GM12891 (cell line): ENCODE measurements around the gene TMEM179.

Experiments
- POLR2A ChIP-seq: IDR thresholded peaks from 2 replicates; pipeline ENCODE4 v1.6.1; 2011; ENCODE audit warnings: low read depth, low read length, control low read depth
- SPI1 ChIP-seq: IDR thresholded peaks from 2 replicates; pipeline ENCODE4 v1.6.1; 2011; ENCODE audit warnings: low read depth, low read length, control low read depth
- TAF1 ChIP-seq: IDR thresholded peaks from 2 replicates; pipeline ENCODE4 v1.6.1; 2011; ENCODE audit warnings: low read depth, low read length, control low read depth

DNA sequence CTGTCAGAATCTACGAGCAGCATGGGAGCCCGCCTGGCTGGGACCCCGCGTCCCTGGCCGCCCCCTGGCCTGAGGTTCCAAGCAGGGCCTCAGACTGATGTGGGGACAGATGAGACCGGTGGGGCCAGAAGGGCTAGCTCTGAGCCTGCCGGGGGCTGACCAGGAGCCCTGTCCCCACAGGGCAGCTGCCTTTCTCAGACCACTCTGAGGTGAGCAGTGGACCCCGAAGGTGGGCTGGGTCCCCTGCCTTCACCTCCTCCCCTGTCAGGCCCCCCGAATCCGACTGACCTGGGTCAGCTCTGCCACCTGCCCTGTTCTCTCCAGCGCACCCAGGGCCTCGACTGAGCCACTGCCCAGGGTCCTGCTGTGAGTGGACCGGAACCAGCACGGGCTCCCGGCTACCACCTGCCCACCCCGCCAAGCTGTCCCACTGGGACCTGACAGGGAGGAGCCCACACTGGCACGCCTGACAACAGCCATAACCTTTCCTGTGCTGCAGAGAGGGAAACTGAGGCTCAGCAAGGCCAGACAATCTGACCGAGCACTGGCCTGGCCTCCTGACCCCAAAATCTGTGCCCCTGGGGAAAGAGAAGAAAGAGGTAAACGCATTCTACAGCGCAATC, 29.7 kb upstream of the TMEM179 start:
- TF ChIP-seq TAF1 (no peak), POLR2A (no peak), SPI1 (no peak)
